Spleen (tissue), 7 donors: ENCODE results near the gene SLC25A3.

Experiments used
- CTCF ChIP-seq, 11 experiments: fragments of 200-600 bp in 7 of 11; fragments of 450-650 bp in 4 of 11; sonication (generic) in 4 of 11; IDR thresholded peaks in 8 of 11; conservative IDR thresholded peaks in 3 of 11; 1 replicate in 7 of 11; 2 replicates in 4 of 11; pipeline versions ENCODE4 v1.4.0 to v1.8.0; 2016 to 2021; ENCODE audit warnings: antibody characterized with exemption in 11 of 11, inconsistent platforms in 4 of 11, mild to moderate bottlenecking in 1 of 11
- POLR2A ChIP-seq, 3 donors: fragments of 450-650 bp; IDR thresholded peaks; one replicate each; pipeline ENCODE4 v1.5.1; 2017; ENCODE audit warnings: antibody characterized with exemption in 3 of 3, mild to moderate bottlenecking in 1 of 3
- POLR2AphosphoS5 ChIP-seq, 3 donors: sonication (generic); formaldehyde crosslinking; IDR thresholded peaks; one replicate each; pipeline ENCODE4 v1.5.1; 2017; ENCODE audit warnings: antibody characterized with exemption in 3 of 3
- donor health status: DM: no; HTN: no; CAD: no; lungs with moderate emphysema.
- donor health status: DM: no; HTN: no; CAD: no.
- donor health status: DM: no; HTN: no; CAD: no.

GRCh38 chr12:98575013-98575412 lies 18.5 kb upstream of the SLC25A3 start:
- TF ChIP-seq CTCF (IDR thresholded peaks at IDR 0.05 in 8 of 11, conservative IDR thresholded peaks at IDR 0.05 in 3 of 11) (no peak), POLR2A (IDR thresholded peaks at IDR 0.05) (no peak), POLR2AphosphoS5 (IDR thresholded peaks at IDR 0.05) (no peak)
